ENCODE results near the gene ME1. TPM values are rescaled to one million over a fixed set of nuclear protein-coding genes. Genes with fewer than 3 reads are reported as not detected.
A peak's percentile ranks its signal among the peaks of the same experiment; 100 is the strongest.

ME1 gene
- total RNA-seq (ENCODE audit: low replicate concordance): 17.0 and 21.7 TPM in 2 replicates

GRCh38 chr6:83430611-83431544 lies at the start of gene ME1:
Gene ME1 (minus strand): TSS chr6:83431051. CDS start chr6:83430954, 97 bp downstream.
- peak; percentile 69 for DNase-seq (ENCODE audit: low read depth)
- no peak for TF ChIP-seq CTCF (IDR thresholded peaks at IDR 0.05; ENCODE audit: insufficient read depth, low read length)
- H3K4me3 ChIP-seq (ENCODE audit: low read depth, low read length): peak within 1 kb of the TSS; percentile 85

- H3K4me3 ChIP-seq (ENCODE audit: low read depth, low read length): no peak overlapping the region
- TF ChIP-seq CTCF (IDR thresholded peaks at IDR 0.05; ENCODE audit: insufficient read depth, low read length): no peak
Measured at GRCh38 chr6:83480470-83480869, 49.6 kb upstream of the ME1 start.

GRCh38 chr6:83479389-83479788 lies 48.5 kb upstream of the ME1 start:
- H3K4me3 ChIP-seq (ENCODE audit: low read depth, low read length): no peak overlapping the region
- no peak for DNase-seq (ENCODE audit: low read depth)
- no peak for TF ChIP-seq CTCF (IDR thresholded peaks at IDR 0.05; ENCODE audit: insufficient read depth, low read length)

More at GRCh38 chr6:83480470-83480869, 49.6 kb upstream of the ME1 start:
- DNase-seq (ENCODE audit: low read depth): no peak

- H3K4me3 ChIP-seq (ENCODE audit: low read depth, low read length): no peak overlapping the region
- no peak for TF ChIP-seq CTCF (IDR thresholded peaks at IDR 0.05; ENCODE audit: insufficient read depth, low read length)
- DNase-seq (ENCODE audit: low read depth): no peak
Measured at GRCh38 chr6:83476971-83477370, 46.1 kb upstream of the ME1 start.

GRCh38 chr6:83474309-83474708 lies 43.5 kb upstream of the ME1 start:
- no peak overlapping the region for H3K4me3 ChIP-seq (ENCODE audit: low read depth, low read length)
- DNase-seq (ENCODE audit: low read depth): peak; percentile 12
- TF ChIP-seq CTCF (IDR thresholded peaks at IDR 0.05; ENCODE audit: insufficient read depth, low read length): no peak

- H3K4me3 ChIP-seq (ENCODE audit: low read depth, low read length): no peak overlapping the region
- TF ChIP-seq CTCF (IDR thresholded peaks at IDR 0.05; ENCODE audit: insufficient read depth, low read length): no peak
- DNase-seq (ENCODE audit: low read depth): no peak
Measured at GRCh38 chr6:83472767-83473166, 41.9 kb upstream of the ME1 start.

Data from fibroblast of the aortic adventitia (primary cell).